ENCODE data around the gene SMAD1.

DNA sequence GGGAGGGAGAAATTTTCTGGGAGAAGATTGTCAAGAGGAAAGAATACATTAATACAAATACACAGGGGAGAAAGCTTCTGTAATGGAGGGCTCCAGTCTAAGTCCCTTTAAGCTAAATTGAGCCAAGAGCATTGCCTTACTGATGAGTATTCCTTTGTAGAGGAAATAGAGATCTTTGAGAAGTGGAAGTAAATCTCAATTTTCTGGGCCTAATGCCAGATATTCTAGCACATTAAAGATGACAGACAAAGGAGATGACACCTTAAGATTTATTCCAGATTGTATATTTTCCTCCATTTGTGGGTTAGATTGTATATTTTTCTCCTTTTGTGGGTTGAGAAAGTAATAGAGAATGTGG, 28.5 kb upstream of the SMAD1 start:
- TF ChIP-seq, protein P1, sequence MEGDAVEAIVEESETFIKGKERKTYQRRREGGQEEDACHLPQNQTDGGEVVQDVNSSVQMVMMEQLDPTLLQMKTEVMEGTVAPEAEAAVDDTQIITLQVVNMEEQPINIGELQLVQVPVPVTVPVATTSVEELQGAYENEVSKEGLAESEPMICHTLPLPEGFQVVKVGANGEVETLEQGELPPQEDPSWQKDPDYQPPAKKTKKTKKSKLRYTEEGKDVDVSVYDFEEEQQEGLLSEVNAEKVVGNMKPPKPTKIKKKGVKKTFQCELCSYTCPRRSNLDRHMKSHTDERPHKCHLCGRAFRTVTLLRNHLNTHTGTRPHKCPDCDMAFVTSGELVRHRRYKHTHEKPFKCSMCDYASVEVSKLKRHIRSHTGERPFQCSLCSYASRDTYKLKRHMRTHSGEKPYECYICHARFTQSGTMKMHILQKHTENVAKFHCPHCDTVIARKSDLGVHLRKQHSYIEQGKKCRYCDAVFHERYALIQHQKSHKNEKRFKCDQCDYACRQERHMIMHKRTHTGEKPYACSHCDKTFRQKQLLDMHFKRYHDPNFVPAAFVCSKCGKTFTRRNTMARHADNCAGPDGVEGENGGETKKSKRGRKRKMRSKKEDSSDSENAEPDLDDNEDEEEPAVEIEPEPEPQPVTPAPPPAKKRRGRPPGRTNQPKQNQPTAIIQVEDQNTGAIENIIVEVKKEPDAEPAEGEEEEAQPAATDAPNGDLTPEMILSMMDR (IDR thresholded peaks at IDR 0.05; ENCODE audit: low read depth, low read length, poor library complexity, severe bottlenecking) = no peak
- TF ChIP-seq EZH2phosphoT487 (IDR thresholded peaks at IDR 0.05; ENCODE audit: borderline replicate concordance, low read length) = no peak

All from DOHH2 (cell line).